Parathyroid adenoma (tissue), 2 donors: ENCODE measurements around the gene BTK.

Source experiments
- H2AFZ ChIP-seq: fragments of 300-600 bp; sonication (generic); one replicate; pipeline ENCODE4 v1.7.0; 2017; ENCODE audit warnings: antibody characterized with exemption, mild to moderate bottlenecking
- H3K27ac ChIP-seq: fragments of 300-600 bp; sonication (generic); one replicate; pipeline ENCODE4 v1.7.0; 2017
- H3K27me3 ChIP-seq: fragments of 300-600 bp; sonication (generic); one replicate; pipeline ENCODE4 v1.7.0; 2017; ENCODE audit warnings: low read length; ENCODE audit not compliant: control insufficient read depth, insufficient read depth
- H3K36me3 ChIP-seq: fragments of 300-600 bp; sonication (generic); one replicate; pipeline ENCODE4 v1.7.0; 2017; ENCODE audit warnings: low read length; ENCODE audit not compliant: control insufficient read depth, insufficient read depth
- H3K4me1 ChIP-seq: fragments of 300-600 bp; sonication (generic); one replicate; pipeline ENCODE4 v1.7.0; 2017; ENCODE audit warnings: control low read depth
- H3K4me2 ChIP-seq: fragments of 300-600 bp; sonication (generic); one replicate; pipeline ENCODE4 v1.7.0; 2017; ENCODE audit warnings: low read length
- H3K4me3 ChIP-seq: fragments of 300-600 bp; sonication (generic); one replicate; pipeline ENCODE4 v1.7.0; 2017; ENCODE audit warnings: low read depth, low read length
- H3K79me2 ChIP-seq: fragments of 300-600 bp; sonication (generic); one replicate; pipeline ENCODE4 v1.7.0; 2017; ENCODE audit warnings: control low read depth
- H3K9ac ChIP-seq: fragments of 300-600 bp; sonication (generic); one replicate; pipeline ENCODE4 v1.7.0; 2017; ENCODE audit warnings: mild to moderate bottlenecking
- H3K9me3 ChIP-seq: fragments of 300-600 bp; sonication (generic); one replicate; pipeline ENCODE4 v1.7.0; 2017; ENCODE audit warnings: low read length; ENCODE audit not compliant: control insufficient read depth
- TF ChIP-seq, protein P1 (sequence below): fragments of 300-600 bp; sonication (generic); IDR thresholded peaks from one replicate; pipeline ENCODE4 v1.7.0; 2017; ENCODE audit warnings: antibody characterized with exemption, mild to moderate bottlenecking
- donor health status: primary hyperparathyroidism.

Gene BTK

GRCh38 chrX:101357166-101357795, 28.7 kb downstream of the BTK start:
- no peaks in the 10 kb centered on the region for H3K27me3 ChIP-seq
- no peaks in the 10 kb centered on the region for H3K4me1 ChIP-seq
- H2AFZ ChIP-seq, result no peak overlapping the region
- H3K9ac ChIP-seq, result no peak overlapping the region
- H3K4me2 ChIP-seq, result no peak overlapping the region
- H3K27ac ChIP-seq, result no peak overlapping the region
- H3K4me3 ChIP-seq, result no peak overlapping the region
- H3K79me2 ChIP-seq, result no peaks in the 10 kb centered on the region
- H3K9me3 ChIP-seq, result no peaks in the 10 kb centered on the region
- H3K36me3 ChIP-seq, result no peaks in the 10 kb centered on the region
- TF ChIP-seq, protein P1, sequence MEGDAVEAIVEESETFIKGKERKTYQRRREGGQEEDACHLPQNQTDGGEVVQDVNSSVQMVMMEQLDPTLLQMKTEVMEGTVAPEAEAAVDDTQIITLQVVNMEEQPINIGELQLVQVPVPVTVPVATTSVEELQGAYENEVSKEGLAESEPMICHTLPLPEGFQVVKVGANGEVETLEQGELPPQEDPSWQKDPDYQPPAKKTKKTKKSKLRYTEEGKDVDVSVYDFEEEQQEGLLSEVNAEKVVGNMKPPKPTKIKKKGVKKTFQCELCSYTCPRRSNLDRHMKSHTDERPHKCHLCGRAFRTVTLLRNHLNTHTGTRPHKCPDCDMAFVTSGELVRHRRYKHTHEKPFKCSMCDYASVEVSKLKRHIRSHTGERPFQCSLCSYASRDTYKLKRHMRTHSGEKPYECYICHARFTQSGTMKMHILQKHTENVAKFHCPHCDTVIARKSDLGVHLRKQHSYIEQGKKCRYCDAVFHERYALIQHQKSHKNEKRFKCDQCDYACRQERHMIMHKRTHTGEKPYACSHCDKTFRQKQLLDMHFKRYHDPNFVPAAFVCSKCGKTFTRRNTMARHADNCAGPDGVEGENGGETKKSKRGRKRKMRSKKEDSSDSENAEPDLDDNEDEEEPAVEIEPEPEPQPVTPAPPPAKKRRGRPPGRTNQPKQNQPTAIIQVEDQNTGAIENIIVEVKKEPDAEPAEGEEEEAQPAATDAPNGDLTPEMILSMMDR, result peak; percentile 17

GRCh38 chrX:101349193-101349562, 36.8 kb downstream of the BTK start:
- peak overlapping the region; percentile 90 for H2AFZ ChIP-seq
- H3K4me2 ChIP-seq, result peak overlapping the region; percentile 71
- no peak overlapping the region for H3K9ac ChIP-seq
- H3K36me3 ChIP-seq, result no peaks in the 10 kb centered on the region
- H3K79me2 ChIP-seq, result no peaks in the 10 kb centered on the region
- TF ChIP-seq, protein P1, result no peak
- no peaks in the 10 kb centered on the region for H3K27me3 ChIP-seq
- no peaks in the 10 kb centered on the region for H3K4me1 ChIP-seq
- H3K9me3 ChIP-seq, result no peaks in the 10 kb centered on the region
- H3K4me3 ChIP-seq, result peak overlapping the region; percentile 90
- peak overlapping the region; percentile 80 for H3K27ac ChIP-seq

DNA sequence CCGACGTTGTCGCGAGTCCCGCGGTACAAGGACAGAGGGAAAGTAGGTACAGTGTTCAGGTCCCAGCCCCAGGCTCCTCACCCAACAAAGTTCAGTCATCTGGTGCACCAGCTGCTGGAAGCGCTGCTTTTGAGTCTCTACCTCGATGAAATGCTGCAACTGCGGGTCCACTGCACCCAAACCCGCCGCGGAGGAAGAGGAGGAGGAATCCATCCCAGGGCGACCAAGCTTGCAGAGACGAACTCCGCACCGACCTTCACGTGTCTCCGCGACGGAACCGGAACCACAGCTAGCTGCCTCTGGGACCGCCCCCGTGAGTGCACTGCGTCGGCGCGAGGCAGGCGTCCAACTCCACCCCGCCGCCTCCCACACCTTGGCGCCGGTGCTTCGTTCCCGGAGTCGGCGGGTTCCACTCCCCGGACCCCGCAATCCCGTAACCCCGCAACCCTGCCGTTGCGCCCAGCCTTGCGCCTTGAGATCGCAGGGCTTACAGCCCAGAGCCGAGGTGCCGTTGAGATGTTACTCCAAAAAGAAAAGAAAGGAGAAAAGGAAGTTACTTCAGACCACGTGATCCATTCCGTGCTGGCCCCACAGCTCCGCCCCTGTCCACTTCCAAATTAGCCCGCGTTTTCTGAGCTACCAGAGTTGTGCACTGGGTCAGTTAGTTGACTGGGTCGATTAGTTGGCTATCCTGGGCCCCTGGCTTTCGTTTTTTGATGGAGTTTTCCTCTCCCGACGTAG, 37.4 kb downstream of the BTK start, which contains the start of gene TIMM8A:
Gene TIMM8A (minus strand): TSS at position 291 of the 741 bp plus-strand sequence. CDS start 78 bp downstream, at position 213.
- Histone ChIP-seq H3K4me1 (no peaks in the 10 kb centered on the region), H3K79me2 (no peaks in the 10 kb centered on the region), H3K36me3 (no peaks in the 10 kb centered on the region), H3K9ac (no peak within 1 kb of the TSS), H3K4me2 (peak within 1 kb of the TSS; percentile 71), H2AFZ (peak within 1 kb of the TSS; percentile 90), H3K4me3 (peak within 1 kb of the TSS; percentile 90), H3K27me3 (no peaks in the 10 kb centered on the region), H3K9me3 (no peaks in the 10 kb centered on the region), H3K27ac (peak within 1 kb of the TSS; percentile 80)
- TF ChIP-seq, protein P1, result no peak

GRCh38 chrX:101347859-101348451, 38.0 kb downstream of the BTK start:
- TF ChIP-seq, protein P1, result no peak
- H3K9ac ChIP-seq, result no peak overlapping the region
- no peaks in the 10 kb centered on the region for H3K4me1 ChIP-seq
- H2AFZ ChIP-seq, result peak overlapping the region; percentile 90
- H3K79me2 ChIP-seq, result no peaks in the 10 kb centered on the region
- H3K27ac ChIP-seq, result peak overlapping the region; percentile 80
- H3K27me3 ChIP-seq, result no peaks in the 10 kb centered on the region
- H3K36me3 ChIP-seq, result no peaks in the 10 kb centered on the region
- peak overlapping the region; percentile 71 for H3K4me2 ChIP-seq
- no peaks in the 10 kb centered on the region for H3K9me3 ChIP-seq
- peak overlapping the region; percentile 90 for H3K4me3 ChIP-seq
